ENCODE measurements around the gene RPA3. TPM values are rescaled to one million over a fixed set of nuclear protein-coding genes. Genes with fewer than 3 reads are reported as not detected.

RPA3 gene
- total RNA-seq, 6 experiments from 2014 or later, result 11.3 to 22.3 (median 21.4) TPM

DNA sequence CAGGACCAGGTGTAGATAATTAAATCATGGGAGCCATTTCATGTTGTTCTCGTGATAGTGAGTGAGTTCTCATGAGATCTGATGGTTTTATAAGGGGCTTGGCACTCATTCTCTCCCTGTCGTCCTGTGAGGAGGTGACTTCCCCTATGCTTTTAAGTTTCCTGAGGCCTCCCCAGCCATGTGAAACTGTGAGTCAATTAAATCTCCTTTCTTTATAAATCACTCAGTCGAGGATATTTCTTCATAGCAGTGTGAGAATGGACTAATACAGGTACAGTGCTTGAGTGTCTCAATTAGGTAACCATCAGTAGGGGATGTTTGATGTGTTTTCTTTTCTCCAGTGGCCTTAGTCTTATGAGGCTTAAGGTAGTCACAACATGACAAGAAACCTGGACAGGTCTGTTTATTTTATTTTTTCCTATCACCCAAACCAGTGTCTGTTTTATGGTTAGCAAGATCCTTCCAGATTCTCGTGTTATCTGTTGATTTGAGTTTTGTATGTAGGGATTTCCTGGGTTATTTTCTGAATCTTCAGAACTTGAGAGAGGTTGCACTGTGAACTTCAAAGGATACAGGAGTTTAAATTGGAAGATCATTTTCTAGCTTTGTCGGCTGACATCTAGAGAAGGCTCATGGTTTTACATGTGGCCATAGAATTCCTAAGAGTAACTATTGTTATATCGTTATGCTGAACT lies 45.7 kb downstream of the RPA3 start:
- 69% methylated on average over 6 of the region's 6 CpGs for WGBS (ENCODE audit: insufficient coverage, low coverage, low lambda C conversion rate, missing lambda C conversion rate)
- no peaks in the 10 kb centered on the region for H3K9me3 ChIP-seq
- H3K4me3 ChIP-seq, result no peak overlapping the region
- H3K27me3 ChIP-seq, result no peaks in the 10 kb centered on the region
- DNase-seq, result no peak
- intact Hi-C loops (cut with DNase I), result no loop called here
- no peak overlapping the region for H3K27ac ChIP-seq
- no peak for TF ChIP-seq CTCF (IDR thresholded peaks at IDR 0.05)
- TF ChIP-seq POLR2A (IDR thresholded peaks at IDR 0.05), result no peak
- no peaks in the 10 kb centered on the region for H3K4me1 ChIP-seq
- no peaks in the 10 kb centered on the region for H3K36me3 ChIP-seq
- ATAC-seq, result no peak

GRCh38 chr7:7671361-7671760 lies 47.0 kb downstream of the RPA3 start:
- H3K36me3 ChIP-seq, result no peaks in the 10 kb centered on the region
- no peaks in the 10 kb centered on the region for H3K4me1 ChIP-seq
- H3K27ac ChIP-seq, result no peak overlapping the region
- no peaks in the 10 kb centered on the region for H3K9me3 ChIP-seq
- no peak overlapping the region for H3K4me3 ChIP-seq
- intact Hi-C loops (cut with DNase I), result no loop called here
- no peak for TF ChIP-seq POLR2A (IDR thresholded peaks at IDR 0.05)
- TF ChIP-seq CTCF (IDR thresholded peaks at IDR 0.05), result no peak
- DNase-seq (no peak), ATAC-seq (no peak)
- 36% methylated on average over 3 of the region's 3 CpGs for WGBS (ENCODE audit: insufficient coverage, low coverage, low lambda C conversion rate, missing lambda C conversion rate)
- no peaks in the 10 kb centered on the region for H3K27me3 ChIP-seq

DNA sequence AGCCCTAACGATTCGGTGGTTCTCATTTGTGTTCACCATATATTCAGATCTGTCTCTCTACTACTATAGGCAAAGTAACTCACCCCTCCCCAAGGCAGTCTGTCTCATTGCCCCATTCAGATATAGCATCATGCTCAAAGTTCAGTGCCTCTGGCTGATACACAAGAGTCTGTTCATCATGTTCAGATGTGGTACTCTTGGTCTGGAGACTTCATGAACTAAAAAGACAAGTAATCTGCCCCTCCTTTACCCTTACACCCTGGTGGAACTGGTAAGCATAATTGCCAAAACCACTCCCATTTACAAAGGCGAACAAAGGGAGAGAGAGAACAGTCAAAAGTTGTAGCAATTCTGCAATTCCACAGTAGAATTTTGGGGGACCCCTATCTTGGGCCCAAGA lies 47.9 kb downstream of the RPA3 start:
- TF ChIP-seq CTCF (IDR thresholded peaks at IDR 0.05) (no peak), POLR2A (IDR thresholded peaks at IDR 0.05) (no peak)
- Histone ChIP-seq H3K9me3 (no peaks in the 10 kb centered on the region), H3K27ac (no peak overlapping the region), H3K36me3 (no peaks in the 10 kb centered on the region), H3K4me3 (no peak overlapping the region), H3K4me1 (no peaks in the 10 kb centered on the region), H3K27me3 (no peaks in the 10 kb centered on the region)
- WGBS (ENCODE audit: insufficient coverage, low coverage, low lambda C conversion rate, missing lambda C conversion rate), result 96% methylated on average over 2 of the region's 3 CpGs
- DNase-seq, result no peak
- ATAC-seq, result no peak
- intact Hi-C loops (cut with DNase I), result no loop called here

DNA sequence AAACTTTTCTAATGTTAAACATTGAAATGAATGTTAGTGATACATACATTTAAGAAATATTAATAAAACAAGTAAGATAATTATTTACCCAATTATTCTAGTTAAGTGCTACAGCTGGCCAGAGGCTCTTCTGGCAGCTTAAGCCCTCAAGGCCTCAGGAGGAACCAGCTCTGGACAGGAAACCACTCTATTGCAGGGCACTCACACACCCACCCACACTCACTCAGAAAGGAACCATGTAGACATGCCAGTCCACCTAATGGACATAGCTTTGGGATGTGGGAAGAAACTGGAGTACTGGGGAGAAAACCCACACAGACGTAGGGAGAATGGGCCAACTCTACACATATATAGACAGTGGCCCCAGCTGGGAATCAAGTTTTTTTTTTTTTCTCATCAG lies 49.7 kb downstream of the RPA3 start:
- H3K27me3 ChIP-seq, result no peaks in the 10 kb centered on the region
- no peaks in the 10 kb centered on the region for H3K9me3 ChIP-seq
- no peaks in the 10 kb centered on the region for H3K4me1 ChIP-seq
- no peaks in the 10 kb centered on the region for H3K36me3 ChIP-seq
- no peak overlapping the region for H3K4me3 ChIP-seq
- TF ChIP-seq POLR2A (IDR thresholded peaks at IDR 0.05) (no peak), CTCF (IDR thresholded peaks at IDR 0.05) (no peak)
- DNase-seq (no peak), ATAC-seq (peak in 3 of 4 donors; percentile 35 to 49 (median 44))
- WGBS (ENCODE audit: insufficient coverage, low coverage, low lambda C conversion rate, missing lambda C conversion rate), result 92% methylated on average over 1 of the region's 1 CpG
- H3K27ac ChIP-seq, result no peak overlapping the region
- intact Hi-C loops (cut with DNase I), result no loop called here

Data from right lobe of liver (tissue), 6 donors.